SW 1271 (cell line): ENCODE data around the gene HCRTR1.

ENCODE experiments used
- DNase-seq, 2 experiments: peaks; one replicate each; lab custom pipeline; 2025; lab: John Stamatoyannopoulos, UW

HCRTR1 gene

GRCh38 chr1:31617218-31617915, at the start of gene HCRTR1:
HCRTR1 (plus strand) TSS chr1:31617689; CDS start chr1:31619193, 1,504 bp downstream.
- no peak for DNase-seq

GRCh38 chr1:31567956-31568570, 49.4 kb upstream of the HCRTR1 start:
- no peak for DNase-seq

GRCh38 chr1:31568895-31569595, 48.4 kb upstream of the HCRTR1 start:
- no peak for DNase-seq

- DNase-seq = no peak
These were observed 47.8 kb upstream of the HCRTR1 start for GRCh38 chr1:31569596-31570173.

- no peak for DNase-seq
These were observed 47.3 kb upstream of the HCRTR1 start for GRCh38 chr1:31570228-31570627.

GRCh38 chr1:31570906-31571305, 46.6 kb upstream of the HCRTR1 start:
- DNase-seq = no peak

- DNase-seq = no peak
These were observed 45.9 kb upstream of the HCRTR1 start for GRCh38 chr1:31571340-31572295.

GRCh38 chr1:31572323-31573104, 45.0 kb upstream of the HCRTR1 start:
- DNase-seq = no peak

GRCh38 chr1:31573261-31573660, 44.2 kb upstream of the HCRTR1 start:
- no peak for DNase-seq

- no peak for DNase-seq
These were observed 42.6 kb upstream of the HCRTR1 start for GRCh38 chr1:31574749-31575368.

- DNase-seq = no peak
These were observed 41.9 kb upstream of the HCRTR1 start for GRCh38 chr1:31575369-31576140.

- DNase-seq = no peak
These were observed 41.3 kb upstream of the HCRTR1 start, which contains the start of gene TINAGL1 for GRCh38 chr1:31576201-31576669. TINAGL1 (plus strand) TSS chr1:31576515; CDS start chr1:31577149, 634 bp downstream.

GRCh38 chr1:31576743-31577455, 40.6 kb upstream of the HCRTR1 start:
- no peak for DNase-seq

GRCh38 chr1:31577515-31578192, 39.8 kb upstream of the HCRTR1 start:
- DNase-seq = no peak

- DNase-seq = no peak
These were observed 38.1 kb upstream of the HCRTR1 start for GRCh38 chr1:31579374-31579773.

GRCh38 chr1:31580513-31580870, 37.0 kb upstream of the HCRTR1 start:
- no peak for DNase-seq

GRCh38 chr1:31580891-31581603, 36.4 kb upstream of the HCRTR1 start:
- DNase-seq = no peak
